IPS-11a (cell line): ENCODE results near the gene MED13L.

Experiments
- H3K4me3 ChIP-seq: one replicate; pipeline ENCODE4 v1.5.1; 2013; ENCODE audit warnings: low read depth, low read length, control low read depth

The MED13L gene

DNA sequence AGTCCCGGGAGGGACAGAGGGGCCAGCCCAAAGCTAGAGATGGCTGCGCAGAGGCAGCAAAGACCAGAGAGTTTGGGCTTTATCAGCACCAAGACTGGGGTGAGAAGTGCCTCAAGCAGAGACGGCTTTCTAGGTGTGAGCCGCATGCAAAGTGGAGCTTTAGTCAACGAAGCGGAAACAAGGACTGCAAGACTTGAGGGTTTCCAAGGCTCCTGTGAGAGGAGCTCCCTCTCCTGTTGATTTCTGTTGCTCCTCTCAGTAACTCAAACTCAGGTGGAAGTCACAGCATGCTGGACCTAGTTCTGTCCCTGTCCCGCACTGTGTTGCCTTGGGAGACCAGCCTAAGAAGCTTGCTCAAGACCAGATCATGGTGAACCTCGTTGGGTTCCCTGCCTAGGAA is 327.8 kb downstream of the MED13L start:
- H3K4me3 ChIP-seq: no peak overlapping the region

DNA sequence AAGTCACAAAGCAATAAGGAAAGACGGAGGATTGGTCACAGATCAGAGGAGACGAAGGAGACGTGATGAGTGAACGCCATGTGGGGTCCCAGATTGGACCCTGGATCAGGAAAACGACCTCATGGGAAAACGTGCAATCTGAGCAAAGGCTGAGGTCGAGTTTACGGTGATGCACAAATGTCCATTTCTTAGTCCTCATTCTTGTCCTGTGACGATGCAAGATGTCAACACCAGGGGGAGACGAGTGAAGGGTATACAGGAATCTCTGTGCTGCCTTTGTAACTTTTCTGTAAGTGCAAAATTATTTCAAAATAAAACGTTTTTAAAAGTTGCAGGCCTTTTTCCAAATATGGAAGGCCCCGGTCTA is 329.8 kb downstream of the MED13L start:
- no peak overlapping the region for H3K4me3 ChIP-seq

DNA sequence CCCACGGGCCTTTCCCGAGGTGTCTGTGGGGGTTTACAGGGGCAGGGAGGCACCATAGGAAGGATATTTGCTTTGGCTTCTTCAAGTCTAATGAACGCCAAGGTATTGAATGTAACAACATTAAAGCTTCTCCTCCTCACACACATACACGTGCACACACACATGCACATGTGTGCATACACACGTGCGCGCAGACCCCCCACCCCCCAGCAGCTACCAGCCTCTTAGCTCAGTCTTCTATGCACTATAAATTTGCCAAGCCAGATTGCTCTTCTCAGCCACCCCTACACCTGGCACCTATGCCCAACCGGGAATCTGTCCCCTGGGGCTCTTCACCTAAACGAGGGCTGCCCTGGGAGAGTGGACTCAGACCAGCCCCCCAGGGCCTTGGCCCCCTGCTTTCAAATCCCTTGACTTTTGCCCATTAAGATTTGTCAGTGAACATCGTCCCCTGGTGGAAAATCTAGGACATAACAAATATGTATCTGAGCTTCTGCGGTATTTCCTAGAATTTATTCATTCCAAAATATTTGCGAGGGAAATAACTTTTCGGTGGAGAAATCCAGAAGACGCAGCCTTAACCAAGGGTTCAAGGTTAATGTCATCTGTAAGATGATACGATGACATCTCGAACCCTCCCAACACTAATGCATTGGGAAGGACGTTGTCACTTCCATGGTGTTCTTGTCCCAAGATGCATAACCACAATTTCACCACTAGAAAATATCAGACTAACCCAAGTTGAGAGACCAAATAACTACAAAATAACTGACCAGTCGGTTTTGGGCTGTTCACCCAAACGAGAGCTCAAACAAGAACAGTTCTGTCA is 330.4 kb downstream of the MED13L start:
- H3K4me3 ChIP-seq: no peak overlapping the region

DNA sequence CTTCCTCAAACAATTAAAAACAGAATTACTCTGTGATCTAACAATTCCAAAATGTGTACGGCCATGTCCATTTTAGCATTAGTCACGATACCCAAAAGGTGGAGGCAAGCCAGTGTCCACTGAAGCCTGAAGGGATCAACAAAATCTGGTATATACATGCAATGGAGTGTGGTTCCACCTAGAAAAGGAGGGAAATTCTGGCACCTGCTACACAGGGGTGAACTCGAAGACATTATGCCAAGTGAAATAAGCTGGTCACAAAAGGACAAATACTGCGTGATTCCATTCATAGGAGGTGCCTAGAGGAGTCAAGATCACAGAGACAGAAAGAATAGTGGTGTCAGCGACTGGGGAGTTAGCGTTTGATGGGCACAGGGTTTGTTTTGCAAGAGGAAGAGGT is 331.4 kb downstream of the MED13L start:
- no peak overlapping the region for H3K4me3 ChIP-seq

DNA sequence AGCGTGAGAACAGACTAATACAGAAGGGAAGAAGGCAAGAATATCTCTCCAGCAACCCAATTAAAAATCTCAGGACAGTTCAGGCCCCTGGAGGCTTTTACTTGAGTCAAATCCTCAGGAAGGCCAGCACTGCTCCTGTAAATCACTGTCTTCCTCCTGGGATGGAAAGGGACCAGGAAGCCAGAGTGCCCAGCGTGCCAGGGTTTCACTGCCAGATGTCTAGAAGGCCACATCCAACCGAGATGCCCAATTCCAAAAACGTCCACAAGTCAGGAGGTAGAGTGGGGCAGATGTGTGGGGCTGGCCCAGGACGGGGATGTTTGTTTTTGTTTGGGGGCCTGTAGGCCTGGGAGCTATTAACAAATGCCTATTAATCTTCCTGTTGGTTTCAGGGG is 332.0 kb downstream of the MED13L start:
- no peak overlapping the region for H3K4me3 ChIP-seq

DNA sequence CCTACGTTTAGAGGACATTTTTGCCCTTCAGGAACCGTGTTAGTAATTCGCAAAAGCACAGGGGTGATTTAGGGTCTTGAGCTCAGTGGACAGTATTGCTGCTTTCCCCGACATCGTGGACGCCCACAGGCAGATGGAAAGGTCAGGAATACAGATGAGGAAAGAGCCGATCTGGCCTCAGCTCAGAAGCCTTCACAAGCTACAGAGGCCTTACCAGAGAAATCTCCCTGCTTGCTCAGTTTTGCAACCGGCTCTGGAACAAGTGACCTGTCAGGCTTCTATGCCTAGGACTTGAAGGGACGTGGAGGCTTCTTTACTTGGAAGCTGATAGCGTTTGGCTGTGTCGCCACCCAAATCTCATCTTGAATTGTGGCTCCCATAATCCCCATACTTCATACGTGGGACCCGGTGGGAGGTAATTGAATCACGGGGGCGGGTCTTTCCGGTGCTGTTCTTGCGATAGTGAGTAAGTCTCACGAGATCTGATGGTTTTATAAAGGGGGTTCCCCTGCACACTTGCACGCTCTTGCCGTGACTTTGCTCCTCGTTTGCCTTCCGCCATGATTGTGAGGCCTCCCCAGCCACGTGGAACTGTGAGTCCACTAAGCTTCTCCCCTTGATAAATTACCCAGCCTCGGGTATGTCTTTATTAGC is 332.5 kb downstream of the MED13L start:
- no peak overlapping the region for H3K4me3 ChIP-seq

DNA sequence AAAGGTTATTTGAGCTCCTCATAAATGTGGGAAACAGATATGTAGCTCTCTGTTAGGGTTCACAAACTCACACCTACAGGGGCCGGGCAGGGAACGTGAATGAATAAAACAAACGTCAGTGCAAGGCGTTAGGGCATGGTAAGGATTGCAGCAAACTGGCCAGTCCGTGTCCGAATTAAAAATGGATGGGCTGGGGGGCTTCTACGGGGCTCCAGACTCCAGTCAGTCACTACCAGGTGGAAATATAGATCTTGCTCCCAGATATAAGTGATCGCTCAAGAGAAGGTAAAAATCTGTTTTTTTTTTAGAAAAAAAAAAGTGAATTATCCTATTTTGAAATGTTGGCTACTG is 333.1 kb downstream of the MED13L start:
- no peak overlapping the region for H3K4me3 ChIP-seq

DNA sequence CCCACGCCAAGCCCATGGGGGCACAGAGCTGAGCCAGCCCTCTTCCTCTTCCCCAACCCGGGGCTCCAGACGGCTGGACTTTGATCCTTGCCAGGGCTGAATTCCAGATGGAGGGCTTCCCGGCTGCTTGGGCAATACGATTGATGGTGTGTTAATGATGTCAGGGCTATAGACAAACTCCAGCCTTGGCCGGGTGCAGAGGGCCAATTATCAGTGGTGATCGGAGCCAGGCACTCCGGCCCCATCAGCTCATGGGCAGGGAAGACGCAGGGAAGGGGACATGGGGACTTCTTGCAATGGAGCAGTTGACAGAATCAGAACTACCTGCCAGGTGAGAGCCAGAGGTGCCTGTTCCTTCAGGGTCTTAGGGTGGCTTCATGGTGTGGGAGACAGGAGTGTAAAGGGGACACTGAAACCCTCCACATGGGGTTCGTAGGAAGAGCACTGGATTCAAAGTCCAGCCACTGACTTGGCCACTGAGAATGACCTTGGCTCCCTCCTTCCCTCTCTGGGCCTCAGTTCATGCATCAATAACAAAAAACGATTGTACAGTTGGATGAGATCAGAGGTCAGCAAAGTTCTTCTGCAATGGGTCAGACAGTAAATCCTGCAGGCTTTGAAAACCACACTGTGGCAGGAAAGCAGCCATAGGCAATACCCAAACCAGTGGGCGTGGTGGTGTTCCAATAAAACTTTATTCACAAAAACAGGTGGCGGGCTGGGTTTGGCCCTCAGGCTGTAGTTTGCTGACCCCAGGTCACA is 333.7 kb downstream of the MED13L start:
- no peak overlapping the region for H3K4me3 ChIP-seq

DNA sequence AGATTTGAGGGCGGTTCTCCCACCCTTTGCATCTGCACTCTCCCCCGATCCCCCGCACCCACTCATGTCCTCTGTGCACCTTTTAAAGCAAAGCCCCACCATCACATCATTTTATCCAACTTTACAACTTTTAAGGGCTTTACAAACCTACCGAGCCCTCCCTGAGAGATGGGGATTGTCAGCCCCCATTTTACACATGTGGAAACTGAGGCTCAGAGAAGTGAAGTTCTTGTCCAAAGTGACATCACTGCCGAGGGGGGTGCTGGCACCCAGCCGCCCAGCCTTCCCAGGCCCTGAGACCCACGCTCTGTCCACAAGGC is 334.2 kb downstream of the MED13L start:
- no peak overlapping the region for H3K4me3 ChIP-seq

DNA sequence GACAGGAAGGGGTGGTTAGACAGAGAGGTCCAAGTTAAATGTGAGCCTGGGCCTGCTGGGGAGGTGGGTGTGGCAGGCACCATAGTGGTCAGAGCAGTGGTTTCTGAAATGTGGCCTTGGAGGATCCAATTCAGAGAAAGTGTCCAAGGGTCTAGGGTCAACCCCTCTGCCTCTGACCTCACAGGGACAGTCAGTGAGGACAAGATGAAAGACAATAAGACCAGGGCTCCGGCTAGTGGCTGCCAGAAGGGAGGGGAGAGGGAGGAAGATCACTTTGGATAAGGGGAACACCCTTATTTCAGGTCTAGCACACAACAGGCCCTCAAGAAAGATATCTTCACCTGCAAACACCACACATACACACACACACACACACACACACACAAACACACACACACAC is 335.1 kb downstream of the MED13L start:
- no peak overlapping the region for H3K4me3 ChIP-seq

DNA sequence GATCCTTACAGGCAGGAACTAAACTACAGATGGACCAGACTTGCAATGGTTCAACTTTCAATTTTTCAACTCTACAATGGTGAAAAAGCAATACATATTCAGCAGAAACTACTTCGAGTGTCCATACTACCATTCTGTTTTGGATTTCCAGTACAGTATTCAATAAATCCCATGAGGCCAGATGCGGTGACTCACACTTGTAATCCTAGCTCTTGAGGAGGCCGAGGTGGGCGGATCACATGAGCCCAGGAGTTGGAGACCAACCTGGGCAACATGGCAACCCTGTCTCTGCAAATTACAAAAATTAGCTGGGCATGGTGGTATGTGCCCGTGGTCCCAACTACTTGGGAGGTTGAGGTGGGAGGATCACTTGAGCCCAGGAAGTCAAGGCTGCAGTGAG is 336.1 kb downstream of the MED13L start:
- no peak overlapping the region for H3K4me3 ChIP-seq

DNA sequence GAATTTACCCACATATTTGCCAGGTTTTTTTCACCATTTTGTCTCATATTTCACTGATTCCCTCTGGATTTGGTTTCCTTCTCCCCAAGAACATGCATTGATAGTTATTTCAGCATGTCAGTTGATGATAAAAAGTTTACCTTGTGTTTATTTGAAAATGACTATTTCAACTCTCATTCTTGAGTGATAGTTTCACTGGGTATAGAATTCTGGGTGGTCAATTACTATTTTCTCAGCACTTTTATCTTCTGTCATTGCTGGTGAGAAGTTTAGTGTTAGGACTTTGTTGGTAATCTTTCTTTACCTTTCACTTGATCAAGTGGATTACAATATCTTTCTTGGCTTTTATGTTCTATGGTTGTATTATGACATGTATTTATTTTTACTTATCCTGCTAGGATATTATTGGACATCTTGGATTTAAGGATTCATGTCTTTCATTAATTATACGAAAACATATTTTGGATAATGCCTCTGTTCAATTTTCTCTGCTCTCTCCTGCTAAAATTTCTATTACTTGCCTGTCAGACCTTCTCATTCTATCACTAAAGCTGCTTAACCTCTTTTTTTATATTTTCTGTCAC is 338.6 kb downstream of the MED13L start:
- H3K4me3 ChIP-seq: no peak overlapping the region

DNA sequence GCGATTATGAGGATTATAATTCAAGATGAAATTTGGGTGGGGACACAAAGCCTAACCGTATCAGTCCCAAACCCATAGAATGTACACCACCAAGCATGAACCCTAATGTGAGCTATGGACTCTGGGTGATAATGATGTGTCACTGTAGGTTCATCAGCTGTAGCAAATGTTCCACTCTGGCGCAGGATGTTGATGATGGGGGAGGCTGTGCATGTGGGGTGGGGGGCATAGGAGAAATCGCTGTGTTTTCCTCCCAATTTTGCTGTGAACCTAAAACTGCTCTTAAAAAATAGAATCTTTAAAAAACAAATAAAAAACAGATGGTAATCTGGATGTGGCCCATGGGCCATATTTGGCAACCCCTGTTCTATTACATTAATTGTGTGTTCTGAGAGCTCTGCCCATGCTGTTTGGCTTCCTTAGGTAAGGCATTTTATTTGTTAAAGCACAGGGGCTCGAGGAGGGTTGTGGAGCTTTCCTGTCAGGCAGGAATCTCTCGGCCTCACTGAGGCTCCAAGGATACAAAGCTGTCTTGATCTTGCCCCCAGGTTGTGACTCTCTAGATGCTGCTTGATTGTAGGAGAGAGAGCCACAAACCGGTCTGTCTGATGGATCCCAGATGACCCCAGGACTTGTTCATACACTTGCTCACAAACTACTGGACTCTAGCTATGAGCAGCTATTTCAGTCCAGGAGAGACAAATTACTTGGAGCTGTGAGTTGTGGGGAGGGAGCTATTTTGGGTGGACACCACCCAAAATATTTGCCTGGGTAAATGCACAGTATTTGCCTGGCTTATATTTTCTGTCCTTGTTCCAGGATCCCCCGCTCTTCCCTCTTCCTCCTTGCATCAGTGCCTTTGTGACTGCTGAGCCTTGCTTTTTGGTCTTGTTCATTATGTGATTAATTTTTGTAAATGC is 340.2 kb downstream of the MED13L start:
- H3K4me3 ChIP-seq: no peak overlapping the region

DNA sequence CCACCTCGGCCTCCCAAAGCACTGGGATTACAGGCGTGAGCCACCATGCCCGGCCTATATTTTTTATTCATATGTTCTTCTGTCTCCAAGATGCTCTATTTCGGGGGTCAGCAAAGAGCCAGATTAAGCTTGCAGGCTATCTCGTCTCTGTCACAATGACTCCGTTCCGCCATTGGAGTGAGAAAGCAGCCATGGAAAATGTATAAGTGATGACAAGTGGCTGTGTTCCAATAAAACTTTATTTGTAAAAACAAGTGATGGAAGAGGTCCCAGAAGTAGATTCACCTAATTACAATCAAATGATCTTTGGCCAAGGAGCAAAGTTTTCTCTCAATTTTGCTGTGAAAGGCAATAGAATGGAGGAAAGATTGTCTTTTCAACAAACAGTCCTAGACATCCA is 342.6 kb downstream of the MED13L start:
- no peak overlapping the region for H3K4me3 ChIP-seq

DNA sequence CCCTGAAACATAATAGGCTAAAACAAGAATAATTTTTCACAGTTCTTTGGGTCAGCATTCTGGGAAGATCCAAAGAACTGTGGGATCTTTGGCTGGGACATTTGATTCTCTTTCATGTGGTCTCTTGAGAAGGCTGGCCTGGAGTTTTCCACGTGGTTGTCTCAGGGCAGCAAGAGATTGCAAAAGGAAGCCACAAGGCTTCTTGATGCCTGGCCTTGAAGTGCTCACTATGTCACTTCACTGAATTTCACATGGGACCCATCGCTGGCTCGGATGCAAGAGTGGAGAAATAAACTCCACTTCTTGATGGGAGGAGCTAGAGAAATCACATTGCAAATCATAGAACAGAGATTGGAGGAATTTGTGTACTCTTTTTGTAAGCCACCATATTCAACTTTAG is 343.4 kb downstream of the MED13L start:
- no peak overlapping the region for H3K4me3 ChIP-seq

DNA sequence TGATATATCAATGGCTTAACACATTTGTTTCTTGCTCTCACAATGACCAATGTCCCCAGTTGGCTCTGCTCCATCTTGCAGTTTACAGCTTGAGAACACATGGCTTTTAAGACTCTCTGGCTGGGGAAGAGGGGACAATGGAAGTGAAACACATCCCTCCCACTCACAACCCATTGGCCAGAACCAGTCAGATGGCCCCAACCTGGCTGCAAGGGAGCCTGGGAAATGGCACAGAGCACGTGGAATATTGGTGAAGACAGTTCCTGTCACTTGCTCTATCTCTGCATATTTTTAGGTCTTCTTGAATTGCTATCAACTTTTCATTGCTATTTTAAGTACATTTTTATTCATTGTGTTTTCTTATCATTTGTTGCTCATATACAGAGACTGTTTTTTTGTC is 345.4 kb downstream of the MED13L start:
- H3K4me3 ChIP-seq: no peak overlapping the region

DNA sequence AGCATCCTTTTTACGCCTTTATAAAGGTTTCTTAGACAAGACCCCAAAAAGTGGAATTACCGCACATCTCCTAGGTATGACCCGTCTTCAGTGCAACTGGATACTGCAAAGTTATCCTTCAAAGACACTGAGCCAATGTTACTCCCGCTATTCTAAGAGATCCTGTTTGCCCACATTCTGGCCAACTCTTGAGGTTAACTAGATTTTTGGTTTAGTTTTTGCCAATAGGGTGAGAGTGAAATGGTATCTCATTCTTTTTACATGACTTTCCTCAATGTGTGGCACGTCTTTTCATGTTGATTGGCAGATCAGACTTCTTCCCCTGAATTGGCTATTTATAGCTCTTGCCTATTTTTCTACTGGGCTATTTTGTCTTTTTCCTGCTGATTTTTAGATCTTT is 347.2 kb downstream of the MED13L start:
- H3K4me3 ChIP-seq: no peak overlapping the region

DNA sequence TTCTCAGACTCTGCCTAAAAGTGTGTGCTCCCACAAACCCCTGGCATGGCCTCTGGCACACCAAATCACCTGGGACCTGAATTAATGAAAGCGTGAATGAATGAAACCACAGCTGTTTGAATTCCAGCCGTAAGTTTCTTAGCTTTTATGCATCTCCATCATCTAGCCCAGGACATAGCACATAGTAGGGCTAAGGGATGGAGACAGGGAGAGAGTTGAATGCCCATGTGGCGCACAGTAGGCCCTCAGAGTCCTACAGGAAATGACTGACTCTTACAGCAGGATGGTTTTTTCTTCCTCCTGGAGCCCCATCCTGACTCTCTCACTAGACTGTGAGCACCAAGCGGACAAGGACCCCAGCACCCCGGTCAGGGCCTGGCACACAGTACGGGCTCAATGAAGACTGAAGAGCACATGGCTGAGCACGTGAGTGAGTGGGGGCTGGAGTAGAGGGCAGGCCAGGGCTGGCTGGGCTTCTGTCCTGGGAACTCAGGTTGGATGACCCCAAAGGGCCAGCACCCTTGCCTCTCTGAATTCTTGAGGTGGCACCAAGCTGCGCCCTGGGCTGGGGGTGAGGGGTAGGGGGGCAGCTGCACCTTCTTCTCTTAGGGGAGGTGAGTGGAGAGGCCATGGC is 351.3 kb downstream of the MED13L start:
- H3K4me3 ChIP-seq: no peak overlapping the region

DNA sequence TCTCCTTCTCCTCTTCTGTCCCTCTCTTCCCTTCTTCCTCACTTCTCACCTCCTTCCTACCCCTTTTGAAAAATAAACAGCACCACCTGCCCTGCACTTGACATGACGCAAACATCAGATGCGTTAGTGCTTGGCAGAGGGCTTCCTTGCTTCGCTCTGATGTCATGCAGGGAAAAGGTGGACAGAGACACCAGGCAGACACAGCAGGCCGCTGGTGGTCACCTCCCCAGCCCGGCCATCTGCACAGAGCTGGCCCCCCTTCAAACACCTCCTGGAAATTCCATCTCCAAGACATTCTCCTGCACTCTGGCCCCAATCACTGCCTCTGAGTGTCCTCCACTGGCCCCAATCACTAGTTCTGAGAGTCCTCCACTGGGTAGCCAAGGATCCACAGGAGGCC is 353.6 kb downstream of the MED13L start:
- no peak overlapping the region for H3K4me3 ChIP-seq

DNA sequence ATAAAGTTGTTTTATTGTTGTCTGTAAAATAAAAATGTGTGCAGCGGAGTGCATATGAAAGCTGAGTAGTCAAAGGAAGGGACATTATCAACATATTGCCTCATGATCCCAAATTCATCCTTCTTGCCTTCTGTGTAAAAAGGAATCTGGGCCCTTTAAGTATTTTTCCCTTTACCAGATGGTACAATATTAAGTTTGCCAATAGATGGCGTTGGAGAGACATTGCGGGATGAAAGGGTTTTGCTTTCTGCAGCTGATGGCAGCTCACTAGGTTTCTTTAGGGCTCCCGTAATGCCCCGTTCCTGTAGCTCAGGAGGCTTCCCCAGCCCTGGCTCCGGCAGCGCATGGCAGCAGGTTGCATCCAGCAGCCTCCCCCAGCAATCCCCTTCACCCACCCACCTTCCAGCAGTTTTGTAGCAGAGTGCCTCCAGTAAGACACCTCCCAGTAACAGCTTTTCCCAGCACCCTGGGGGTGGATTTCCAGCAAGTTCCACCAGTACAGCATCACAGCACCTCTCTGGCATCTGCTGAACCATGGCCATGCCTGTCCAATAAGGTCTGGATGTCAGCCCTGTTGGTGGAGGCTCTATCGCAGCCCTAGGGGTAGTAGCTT is 354.4 kb downstream of the MED13L start:
- no peak overlapping the region for H3K4me3 ChIP-seq
